Muscle layer of duodenum (tissue), 2 donors: ENCODE measurements around the gene DLD.

Source experiments
- H3K27ac ChIP-seq: one replicate; pipeline ENCODE4 v1.7.0; 2013; ENCODE audit warnings: mild to moderate bottlenecking, low read length
- H3K27me3 ChIP-seq: one replicate; pipeline ENCODE4 v1.7.0; 2013; ENCODE audit warnings: low read depth, mild to moderate bottlenecking, control low read depth, low read length
- H3K36me3 ChIP-seq, 2 donors: one replicate each; pipeline ENCODE4 v1.7.0; 2013; ENCODE audit warnings: low read length in 2 of 2, control low read depth in 1 of 2, mild to moderate bottlenecking in 1 of 2; ENCODE audit not compliant: insufficient read depth in 2 of 2, control insufficient read depth in 1 of 2
- H3K4me1 ChIP-seq, 2 donors: one replicate each; pipeline ENCODE4 v1.7.0; 2013; ENCODE audit warnings: low read length in 2 of 2, mild to moderate bottlenecking in 2 of 2, control low read depth in 1 of 2, moderate library complexity in 1 of 2; ENCODE audit not compliant: insufficient read depth in 2 of 2, control insufficient read depth in 1 of 2
- H3K4me3 ChIP-seq, 2 donors: one replicate each; pipeline ENCODE4 v1.7.0; 2013; ENCODE audit warnings: low read length in 2 of 2, low read depth in 1 of 2, mild to moderate bottlenecking in 1 of 2
- H3K9me3 ChIP-seq, 2 donors: one replicate each; pipeline ENCODE4 v1.7.0; 2013; ENCODE audit warnings: low read length in 2 of 2, control low read depth in 1 of 2, mild to moderate bottlenecking in 1 of 2; ENCODE audit not compliant: control insufficient read depth in 1 of 2
- donor health status: healthy.

DLD gene

DNA sequence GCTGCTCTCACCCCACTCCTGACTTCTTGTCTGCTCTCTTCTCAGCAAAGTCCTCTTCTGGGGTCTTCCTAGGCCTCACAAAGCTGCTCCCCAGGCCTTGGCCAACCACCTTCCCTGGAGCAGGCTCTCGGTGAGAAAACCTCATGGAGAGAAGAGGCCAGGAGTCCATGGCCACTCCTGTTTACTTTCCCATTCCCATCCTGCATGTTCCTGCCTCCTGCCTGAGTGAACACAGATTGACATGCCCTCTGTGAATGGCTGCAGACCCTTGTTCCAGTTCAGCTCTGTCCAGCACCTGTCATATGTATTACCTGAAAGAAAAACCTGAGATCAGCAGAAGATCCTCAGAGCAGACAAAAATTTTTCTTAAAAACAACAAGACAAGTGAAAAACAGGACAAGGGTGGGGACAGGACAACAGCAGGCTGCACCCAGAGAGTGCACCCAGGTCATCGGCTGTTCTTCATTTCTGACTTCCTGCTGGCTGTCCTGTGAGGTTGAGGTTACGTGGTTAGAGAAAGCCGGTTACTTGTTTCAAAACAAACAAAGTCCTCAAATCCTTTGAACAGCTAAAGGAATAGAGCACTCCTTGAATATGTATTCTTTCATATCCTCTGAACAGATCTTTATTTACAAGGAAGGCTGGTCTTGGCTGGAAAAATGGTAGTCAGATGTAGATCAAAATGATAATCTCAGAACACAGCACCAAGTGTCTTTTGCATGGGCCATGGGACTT is 34.0 kb upstream of the DLD start:
- H3K36me3 ChIP-seq, result no peaks in the 10 kb centered on the region
- no peaks in the 10 kb centered on the region for H3K9me3 ChIP-seq
- H3K27ac ChIP-seq, result no peak overlapping the region
- no peak overlapping the region for H3K4me3 ChIP-seq
- peaks cover 0 to 6% of the 10 kb centered on the region in 2 donors for H3K4me1 ChIP-seq
- H3K27me3 ChIP-seq, result no peaks in the 10 kb centered on the region

GRCh38 chr7:107857541-107857912 is 33.5 kb upstream of the DLD start:
- Histone ChIP-seq H3K4me1 (peaks cover 0 to 6% of the 10 kb centered on the region in 2 donors), H3K4me3 (no peak overlapping the region), H3K36me3 (no peaks in the 10 kb centered on the region), H3K27me3 (no peaks in the 10 kb centered on the region), H3K27ac (no peak overlapping the region), H3K9me3 (no peaks in the 10 kb centered on the region)

DNA sequence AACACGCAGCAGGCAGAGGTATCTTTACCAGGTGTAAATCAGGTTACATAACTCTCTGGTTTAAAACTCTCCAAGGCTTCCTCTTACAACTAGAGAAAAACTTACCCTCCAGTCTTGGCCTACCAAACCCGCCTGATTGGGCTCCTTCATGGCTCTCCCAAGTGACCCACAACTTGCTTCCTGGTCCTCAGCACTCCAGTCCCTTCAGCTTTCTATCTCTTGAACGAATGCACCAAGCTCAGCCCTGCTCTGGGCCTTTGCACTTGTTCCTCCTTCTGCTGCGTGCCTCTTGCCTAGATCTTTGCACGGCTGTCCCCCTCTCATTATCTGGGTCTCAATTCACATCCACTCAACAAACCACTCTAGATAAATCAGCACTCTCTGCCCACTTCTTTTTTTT is 32.7 kb upstream of the DLD start:
- no peak overlapping the region for H3K4me3 ChIP-seq
- no peaks in the 10 kb centered on the region for H3K36me3 ChIP-seq
- H3K4me1 ChIP-seq, result peaks cover 0 to 6% of the 10 kb centered on the region in 2 donors
- H3K27ac ChIP-seq, result no peak overlapping the region
- H3K9me3 ChIP-seq, result no peaks in the 10 kb centered on the region
- no peaks in the 10 kb centered on the region for H3K27me3 ChIP-seq

DNA sequence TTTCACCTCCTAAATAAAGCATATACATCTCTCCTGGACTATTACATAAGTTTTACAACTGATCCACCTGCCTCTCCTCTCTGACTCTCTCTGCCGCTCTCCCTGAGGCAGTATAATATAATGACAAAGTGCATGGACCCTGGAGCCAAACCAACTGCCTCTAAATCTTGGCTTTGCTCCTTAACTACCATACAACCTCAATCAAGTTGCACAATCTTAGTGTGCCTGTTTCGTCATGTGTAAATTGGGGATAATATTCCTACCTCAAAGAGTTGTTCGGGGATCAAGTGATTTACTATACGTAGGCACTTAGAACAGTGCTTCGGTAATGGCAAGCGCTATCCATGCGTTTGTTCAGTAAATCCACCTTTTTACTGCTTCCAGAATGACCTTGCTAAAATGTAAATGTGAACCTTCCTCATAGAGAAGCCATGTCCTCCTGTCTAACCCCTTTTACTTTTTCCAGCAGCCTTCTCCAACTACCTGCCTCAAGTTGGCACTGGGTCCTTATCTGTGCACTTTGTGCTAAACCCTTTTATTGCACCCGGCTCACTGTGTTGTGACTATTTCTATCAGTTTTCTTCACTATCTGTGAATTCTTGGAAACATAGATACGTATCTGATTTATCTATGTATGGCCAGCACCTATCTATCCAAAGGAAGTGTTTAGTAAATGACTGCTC is 30.6 kb upstream of the DLD start:
- no peaks in the 10 kb centered on the region for H3K27me3 ChIP-seq
- no peaks in the 10 kb centered on the region for H3K36me3 ChIP-seq
- peaks cover 0 to 6% of the 10 kb centered on the region in 2 donors for H3K4me1 ChIP-seq
- H3K4me3 ChIP-seq, result no peak overlapping the region
- peak overlapping the region; percentile 12 for H3K27ac ChIP-seq
- H3K9me3 ChIP-seq, result no peaks in the 10 kb centered on the region

DNA sequence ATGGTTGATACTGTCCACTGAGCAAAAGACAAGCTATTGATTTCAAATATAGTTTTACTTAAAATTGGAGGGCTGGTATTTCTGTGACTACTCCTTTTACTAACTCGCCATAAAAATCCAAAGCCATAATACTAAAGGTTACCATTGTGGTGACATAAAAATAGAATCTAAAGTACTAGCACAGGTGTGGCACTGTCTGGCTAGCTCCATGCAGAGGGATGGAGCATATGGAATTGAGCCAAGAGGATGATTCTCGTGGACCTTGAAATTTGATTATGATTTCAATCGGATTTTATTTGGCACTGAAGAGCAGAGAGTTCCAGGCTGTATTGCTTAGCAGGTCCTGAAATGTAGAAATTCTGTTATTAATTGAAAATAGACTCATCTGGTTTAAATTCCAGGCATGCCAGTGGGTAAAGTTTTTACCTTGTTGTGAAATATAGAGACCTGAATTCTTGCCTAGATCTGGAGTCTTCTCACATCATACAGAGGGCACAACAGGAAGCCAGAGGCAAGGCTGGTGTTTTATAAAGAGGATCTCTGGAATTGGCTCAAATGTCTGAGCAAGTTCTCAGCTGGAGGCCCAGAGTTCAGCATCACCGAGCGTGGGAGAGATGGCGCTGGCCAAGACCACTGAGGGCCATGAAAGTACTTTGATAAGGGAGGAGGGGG is 29.9 kb upstream of the DLD start:
- Histone ChIP-seq H3K4me3 (no peak overlapping the region), H3K27ac (no peak overlapping the region), H3K4me1 (peaks cover 0 to 6% of the 10 kb centered on the region in 2 donors), H3K36me3 (no peaks in the 10 kb centered on the region), H3K27me3 (no peaks in the 10 kb centered on the region), H3K9me3 (no peaks in the 10 kb centered on the region)

DNA sequence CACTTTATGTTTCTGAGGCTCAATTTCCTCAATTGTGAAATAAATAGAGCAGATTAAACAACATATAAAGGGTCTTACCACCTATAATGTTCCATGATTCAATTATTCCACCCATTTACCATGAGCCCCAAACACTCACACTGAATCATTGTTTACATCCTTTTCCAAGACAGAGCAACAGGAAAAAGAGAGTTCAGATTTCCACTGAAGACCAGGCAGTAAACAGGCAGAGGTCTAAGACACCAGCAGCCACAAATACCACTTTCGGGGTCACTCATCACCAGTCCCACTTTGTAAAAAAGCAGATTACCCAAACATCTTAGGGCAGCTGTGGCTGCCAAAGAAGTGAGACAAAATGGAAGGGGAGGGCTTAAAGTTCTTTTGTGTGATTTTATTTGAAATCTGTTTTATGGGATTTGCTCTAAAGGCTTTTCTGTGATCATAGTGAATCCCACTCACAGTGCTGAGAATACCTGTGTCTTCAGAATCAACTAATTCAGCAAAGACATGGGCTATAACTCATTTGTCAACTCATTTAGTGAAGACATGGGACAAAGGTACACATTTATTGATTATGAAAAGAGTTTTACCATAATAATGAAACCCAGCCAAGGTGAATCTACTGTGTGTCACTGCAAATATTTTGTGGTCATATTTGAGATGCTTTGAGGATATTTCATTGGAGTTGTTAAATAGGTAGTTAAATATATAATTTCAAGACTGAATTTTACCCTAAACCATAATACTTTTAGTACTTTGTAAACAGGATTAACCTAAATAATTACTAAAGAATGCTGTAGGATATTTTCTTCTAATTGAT is 24.8 kb upstream of the DLD start:
- Histone ChIP-seq H3K36me3 (no peaks in the 10 kb centered on the region), H3K27ac (no peak overlapping the region), H3K27me3 (no peaks in the 10 kb centered on the region), H3K4me3 (no peak overlapping the region), H3K9me3 (no peaks in the 10 kb centered on the region), H3K4me1 (no peaks in the 10 kb centered on the region)

DNA sequence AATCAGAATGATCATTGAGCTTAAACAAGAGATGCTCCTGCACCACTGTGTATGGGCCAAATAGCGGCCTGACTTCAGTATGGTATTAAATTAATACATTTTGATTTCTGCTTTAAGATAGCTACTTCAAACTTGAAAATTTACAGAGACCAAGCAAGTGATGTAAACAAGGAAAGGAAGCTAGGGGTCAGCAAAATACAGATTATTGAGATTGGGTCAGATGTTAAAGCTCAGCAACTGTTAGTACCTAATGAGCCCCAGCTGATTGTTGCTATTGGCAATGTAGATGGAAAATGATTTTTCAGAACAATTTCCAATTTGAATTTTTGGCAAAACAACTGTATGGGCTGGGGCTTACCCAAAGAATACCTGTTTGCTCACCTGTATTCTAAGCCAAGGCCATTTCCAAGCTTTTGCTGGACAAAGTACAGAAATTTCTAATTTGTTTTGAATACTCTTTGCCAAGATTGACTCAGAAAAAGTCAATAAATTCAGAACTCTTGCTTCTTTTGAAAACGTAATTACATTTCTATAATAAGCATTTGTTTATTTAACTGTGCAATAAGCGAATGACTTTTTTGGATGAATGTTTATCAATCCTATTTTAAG is 23.0 kb upstream of the DLD start:
- no peak overlapping the region for H3K4me3 ChIP-seq
- H3K27ac ChIP-seq, result no peak overlapping the region
- H3K4me1 ChIP-seq, result no peaks in the 10 kb centered on the region
- H3K36me3 ChIP-seq, result no peaks in the 10 kb centered on the region
- no peaks in the 10 kb centered on the region for H3K27me3 ChIP-seq
- no peaks in the 10 kb centered on the region for H3K9me3 ChIP-seq

- H3K9me3 ChIP-seq, result no peaks in the 10 kb centered on the region
- H3K27ac ChIP-seq, result no peak overlapping the region
- no peaks in the 10 kb centered on the region for H3K4me1 ChIP-seq
- no peak overlapping the region for H3K4me3 ChIP-seq
- no peaks in the 10 kb centered on the region for H3K27me3 ChIP-seq
- H3K36me3 ChIP-seq, result no peaks in the 10 kb centered on the region
Measured at GRCh38 chr7:107870427-107871000, 20.5 kb upstream of the DLD start.

DNA sequence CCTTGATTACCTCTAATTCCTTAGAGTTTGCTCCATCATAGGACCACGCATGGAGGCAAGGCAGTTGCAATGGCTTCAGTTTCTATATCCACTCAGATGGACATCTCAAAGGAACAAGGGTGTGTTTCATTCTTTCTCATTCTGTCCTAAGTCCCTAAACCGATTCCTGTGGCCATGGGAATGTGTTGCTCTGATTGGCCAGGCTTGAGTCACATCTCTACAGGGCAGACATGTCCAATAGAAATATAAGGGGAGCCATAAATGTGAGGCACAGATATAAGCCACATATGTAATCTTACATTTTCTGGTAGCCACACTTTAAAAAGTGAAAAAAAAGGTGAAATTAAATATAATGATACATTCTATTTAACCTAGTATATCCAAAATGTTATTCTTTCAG is 16.9 kb upstream of the DLD start:
- H3K4me3 ChIP-seq, result no peak overlapping the region
- H3K27ac ChIP-seq, result no peak overlapping the region

DNA sequence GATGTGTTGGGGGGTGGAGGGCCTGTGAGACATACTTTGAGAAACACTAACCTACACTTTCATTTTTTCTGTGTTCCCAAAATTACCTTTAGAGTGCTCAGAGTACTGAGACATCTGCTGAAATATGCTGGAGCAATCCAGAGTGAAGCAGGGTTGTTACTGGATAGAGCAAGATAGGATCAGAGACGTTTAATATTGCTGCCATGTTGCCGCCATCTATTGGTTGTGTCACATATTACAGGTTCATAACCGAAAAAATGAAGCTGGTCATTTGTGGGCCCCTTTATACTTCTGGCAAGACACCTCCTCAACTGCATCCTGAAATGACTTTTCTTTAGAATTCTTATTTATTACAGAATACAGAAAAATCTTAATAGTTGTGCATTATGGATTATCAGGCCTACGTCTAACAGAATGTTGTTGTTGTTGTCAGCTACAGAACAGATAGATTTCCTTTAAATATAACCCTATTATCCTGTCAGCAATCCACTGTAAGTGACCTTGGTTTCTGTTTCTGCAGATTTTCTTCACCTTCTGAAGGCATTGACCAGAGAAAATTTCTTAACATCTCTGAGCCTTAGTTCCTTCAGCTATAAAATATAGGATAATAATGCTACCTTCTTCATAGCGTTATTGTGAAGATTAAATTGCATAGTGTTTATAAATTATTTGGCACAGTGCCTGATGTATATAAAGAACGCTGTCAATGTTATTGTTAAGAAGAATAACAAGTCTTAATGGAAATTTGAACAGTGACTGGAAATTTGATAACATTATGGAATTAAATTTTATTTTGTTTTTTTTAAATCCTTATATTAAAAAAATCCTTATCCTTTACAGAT is 16.2 kb upstream of the DLD start:
- Histone ChIP-seq H3K27me3 (no peaks in the 10 kb centered on the region), H3K27ac (no peak overlapping the region), H3K4me1 (no peaks in the 10 kb centered on the region), H3K9me3 (no peaks in the 10 kb centered on the region), H3K36me3 (no peaks in the 10 kb centered on the region), H3K4me3 (no peak overlapping the region)

More for the DNA sequence above, 16.9 kb upstream of the DLD start:
- Histone ChIP-seq H3K36me3 (no peaks in the 10 kb centered on the region), H3K27me3 (no peaks in the 10 kb centered on the region), H3K9me3 (no peaks in the 10 kb centered on the region), H3K4me1 (no peaks in the 10 kb centered on the region)
